RWPE2 (cell line): ENCODE measurements around the gene TIMM29.
A peak's percentile ranks its signal among the peaks of the same experiment; 100 is the strongest.

Source experiments
- ATAC-seq: fragments of 200-7000 bp; cut with Tn5 transposase; 3 replicates; pipeline ENCODE4 v1.9.1; 2021; ENCODE audit warnings: low read depth
- DNase-seq: peaks from one replicate; pipeline ENCODE4 v3.0.0-alpha.2; 2020; ENCODE audit warnings: low spot score
- H3K27ac ChIP-seq: fragments of 450-650 bp; 2 replicates; pipeline ENCODE4 v1.5.1; 2017; ENCODE audit warnings: mild to moderate bottlenecking; ENCODE audit not compliant: poor library complexity, severe bottlenecking
- H3K27me3 ChIP-seq: fragments of 250-450 bp; sonication (Bioruptor Pico); 2 replicates; pipeline ENCODE4 v1.5.1; 2021; ENCODE audit warnings: mild to moderate bottlenecking, moderate library complexity; ENCODE audit not compliant: insufficient read depth, poor library complexity, severe bottlenecking
- H3K36me3 ChIP-seq: fragments of 250-450 bp; sonication (Bioruptor Pico); 2 replicates; pipeline ENCODE4 v1.5.1; 2020; ENCODE audit warnings: low read depth, mild to moderate bottlenecking, moderate library complexity
- H3K4me1 ChIP-seq: fragments of 250-450 bp; sonication (Bioruptor Pico); 2 replicates; pipeline ENCODE4 v1.5.1; 2021; ENCODE audit warnings: mild to moderate bottlenecking, moderate library complexity; ENCODE audit not compliant: insufficient read depth, poor library complexity, severe bottlenecking
- H3K4me3 ChIP-seq: fragments of 250-450 bp; sonication (Bioruptor Pico); 2 replicates; pipeline ENCODE4 v1.5.1; 2021; ENCODE audit warnings: mild to moderate bottlenecking, moderate library complexity; ENCODE audit not compliant: severe bottlenecking
- H3K9me3 ChIP-seq: fragments of 250-450 bp; sonication (Bioruptor Pico); 2 replicates; pipeline ENCODE4 v1.5.1; 2021; ENCODE audit warnings: mild to moderate bottlenecking, moderate library complexity; ENCODE audit not compliant: severe bottlenecking
- CTCF ChIP-seq: fragments of 450-650 bp; IDR thresholded peaks from one replicate; pipeline ENCODE4 v1.5.1; 2017; ENCODE audit warnings: mild to moderate bottlenecking, moderate library complexity; ENCODE audit not compliant: poor library complexity, severe bottlenecking

TIMM29 gene

GRCh38 chr19:10891405-10892086 lies 37.1 kb upstream of the TIMM29 start:
- Histone ChIP-seq H3K36me3 (no peaks in the 10 kb centered on the region), H3K27me3 (no peaks in the 10 kb centered on the region), H3K9me3 (no peaks in the 10 kb centered on the region), H3K4me3 (no peak overlapping the region), H3K4me1 (no peaks in the 10 kb centered on the region), H3K27ac (no peak overlapping the region)
- TF ChIP-seq CTCF, result no peak
- DNase-seq (no peak), ATAC-seq (peak; percentile 34; the same call in 1 of the 3 replicates)

- Histone ChIP-seq H3K27ac (no peak overlapping the region), H3K4me3 (no peak overlapping the region), H3K27me3 (no peaks in the 10 kb centered on the region), H3K4me1 (no peaks in the 10 kb centered on the region), H3K36me3 (no peaks in the 10 kb centered on the region), H3K9me3 (no peaks in the 10 kb centered on the region)
- ATAC-seq, result no peak
- TF ChIP-seq CTCF, result no peak
- no peak for DNase-seq
Observed at GRCh38 chr19:10892256-10892655, 36.4 kb upstream of the TIMM29 start.

- no peaks in the 10 kb centered on the region for H3K9me3 ChIP-seq
- no peaks in the 10 kb centered on the region for H3K27me3 ChIP-seq
- no peak overlapping the region for H3K27ac ChIP-seq
- ATAC-seq (no peak), DNase-seq (no peak)
- no peak overlapping the region for H3K4me3 ChIP-seq
- no peaks in the 10 kb centered on the region for H3K36me3 ChIP-seq
- TF ChIP-seq CTCF, result no peak
- peaks cover 8% of the 10 kb centered on the region for H3K4me1 ChIP-seq
Observed at GRCh38 chr19:10894911-10895213, 33.7 kb upstream of the TIMM29 start.

- no peak overlapping the region for H3K27ac ChIP-seq
- ATAC-seq (no peak), DNase-seq (no peak)
- H3K27me3 ChIP-seq, result no peaks in the 10 kb centered on the region
- H3K4me3 ChIP-seq, result no peak overlapping the region
- peaks cover 8% of the 10 kb centered on the region for H3K4me1 ChIP-seq
- TF ChIP-seq CTCF, result no peak
- H3K9me3 ChIP-seq, result no peaks in the 10 kb centered on the region
- no peaks in the 10 kb centered on the region for H3K36me3 ChIP-seq
Observed at GRCh38 chr19:10895363-10895762, 33.2 kb upstream of the TIMM29 start.

GRCh38 chr19:10895920-10896319 lies 32.7 kb upstream of the TIMM29 start:
- H3K4me1 ChIP-seq, result peaks cover 8% of the 10 kb centered on the region

More at GRCh38 chr19:10895920-10896319, 32.7 kb upstream of the TIMM29 start:
- Histone ChIP-seq H3K4me3 (no peak overlapping the region), H3K9me3 (no peaks in the 10 kb centered on the region), H3K27ac (no peak overlapping the region), H3K27me3 (no peaks in the 10 kb centered on the region), H3K36me3 (no peaks in the 10 kb centered on the region)
- DNase-seq (no peak), ATAC-seq (no peak)
- no peak for TF ChIP-seq CTCF
